Osteoblast (primary cell): ENCODE measurements around the gene LZTR1. TPM values are rescaled to one million over a fixed set of nuclear protein-coding genes. Genes with fewer than 3 reads are reported as not detected.

Experiments
- DNase-seq: peaks from one replicate; pipeline ENCODE4 v3.0.0; 2011; ENCODE audit warnings: low spot score, mixed read lengths; ENCODE audit not compliant: insufficient read length; ENCODE audit errors: missing footprints
- H2AFZ ChIP-seq: 2 replicates; pipeline ENCODE4 v1.6.0; 2011; ENCODE audit warnings: mild to moderate bottlenecking, low read length
- H3K27ac ChIP-seq: 2 replicates; pipeline ENCODE4 v1.5.1; 2011; ENCODE audit warnings: mild to moderate bottlenecking, low read depth, low read length, moderate library complexity
- H3K27me3 ChIP-seq: 2 replicates; pipeline ENCODE4 v1.6.0; 2012; ENCODE audit warnings: mild to moderate bottlenecking, control low read depth, inconsistent platforms, low read length, moderate library complexity; ENCODE audit not compliant: insufficient read depth
- H3K36me3 ChIP-seq: 2 replicates; pipeline ENCODE4 v1.5.1; 2011; ENCODE audit warnings: mild to moderate bottlenecking, low read length, control low read depth, moderate library complexity; ENCODE audit not compliant: insufficient read depth
- H3K4me1 ChIP-seq: 2 replicates; pipeline ENCODE4 v1.5.1; 2011; ENCODE audit warnings: mild to moderate bottlenecking, low read length, control low read depth, moderate library complexity; ENCODE audit not compliant: insufficient read depth
- H3K4me2 ChIP-seq: 2 replicates; pipeline ENCODE4 v1.6.0; 2011; ENCODE audit warnings: mild to moderate bottlenecking, low read length; ENCODE audit not compliant: insufficient read depth
- H3K4me3 ChIP-seq: fragments of 200-600 bp; sonication (generic); 3 replicates; pipeline ENCODE4 v1.5.1; 2012; ENCODE audit warnings: mild to moderate bottlenecking, low read length, inconsistent platforms; ENCODE audit not compliant: insufficient read depth
- H3K79me2 ChIP-seq: 2 replicates; pipeline ENCODE4 v1.6.0; 2012; ENCODE audit warnings: mild to moderate bottlenecking, low read length, control low read depth, inconsistent platforms; ENCODE audit not compliant: insufficient read depth
- H3K9me3 ChIP-seq: 2 replicates; pipeline ENCODE4 v1.5.1; 2011; ENCODE audit warnings: low read depth, low read length, control low read depth
- H4K20me1 ChIP-seq: 2 replicates; pipeline ENCODE4 v1.6.0; 2012; ENCODE audit warnings: mild to moderate bottlenecking, low read length, control low read depth; ENCODE audit not compliant: insufficient read depth
- CTCF ChIP-seq: IDR thresholded peaks from 2 replicates; pipeline ENCODE4 v1.5.1; 2011; ENCODE audit warnings: mild to moderate bottlenecking, low read depth, low read length, moderate library complexity; ENCODE audit errors: extremely low read depth
- total RNA-seq: library from RNA; depleted of rRNA; stranded (reverse); fragments of >200 nt; gene quantifications from 2 replicates; pipeline ENCODE4 v1.2.3, GENCODE V29; 2012

The LZTR1 gene
- total RNA-seq, 1 donor: 56.8 TPM

DNA sequence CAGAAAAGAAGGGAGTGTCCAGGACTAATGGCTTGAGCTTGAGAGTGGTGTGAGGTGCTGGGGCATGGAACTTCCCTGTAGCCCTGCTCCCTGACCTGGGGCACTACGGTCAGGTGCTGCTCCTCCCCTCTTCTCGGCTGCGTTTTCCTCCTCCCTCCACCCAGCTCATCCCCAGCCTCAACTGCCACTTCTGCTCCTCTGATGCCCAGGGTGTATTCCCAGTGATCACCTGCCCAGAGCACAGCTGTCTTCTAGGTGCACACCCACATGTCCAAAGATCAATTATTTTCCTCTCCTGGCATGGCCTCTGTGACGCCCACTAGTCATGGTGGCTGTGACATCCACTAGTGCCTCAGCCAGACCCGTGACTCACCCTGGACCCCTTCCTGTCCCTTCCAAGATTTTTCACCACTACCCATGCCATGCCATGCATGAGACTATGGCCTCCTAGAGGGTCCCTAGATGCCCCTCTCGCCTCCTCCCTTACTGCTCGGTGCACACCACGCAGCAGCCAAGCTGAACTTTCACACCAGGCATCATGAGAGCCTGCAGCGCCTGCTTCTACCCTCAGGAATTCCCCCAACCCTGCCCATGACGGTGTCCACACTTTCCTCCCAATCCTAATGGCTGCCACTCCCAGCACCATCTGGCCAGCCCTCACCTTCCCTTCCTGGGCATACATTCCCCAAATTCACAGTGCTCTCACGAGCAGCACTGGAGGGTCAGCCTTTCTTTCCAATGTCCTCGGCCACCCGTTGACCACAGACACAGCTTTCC is 34.7 kb downstream of the LZTR1 start:
- Histone ChIP-seq H3K4me1 (peaks cover 27% of the 10 kb centered on the region), H3K36me3 (no peaks in the 10 kb centered on the region), H3K79me2 (no peaks in the 10 kb centered on the region), H3K27ac (no peak overlapping the region), H4K20me1 (no peaks in the 10 kb centered on the region), H3K4me2 (no peak overlapping the region), H3K4me3 (no peak overlapping the region), H3K27me3 (no peaks in the 10 kb centered on the region), H3K9me3 (no peaks in the 10 kb centered on the region), H2AFZ (no peak overlapping the region)
- DNase-seq: peak; percentile 58
- TF ChIP-seq CTCF: no peak

DNA sequence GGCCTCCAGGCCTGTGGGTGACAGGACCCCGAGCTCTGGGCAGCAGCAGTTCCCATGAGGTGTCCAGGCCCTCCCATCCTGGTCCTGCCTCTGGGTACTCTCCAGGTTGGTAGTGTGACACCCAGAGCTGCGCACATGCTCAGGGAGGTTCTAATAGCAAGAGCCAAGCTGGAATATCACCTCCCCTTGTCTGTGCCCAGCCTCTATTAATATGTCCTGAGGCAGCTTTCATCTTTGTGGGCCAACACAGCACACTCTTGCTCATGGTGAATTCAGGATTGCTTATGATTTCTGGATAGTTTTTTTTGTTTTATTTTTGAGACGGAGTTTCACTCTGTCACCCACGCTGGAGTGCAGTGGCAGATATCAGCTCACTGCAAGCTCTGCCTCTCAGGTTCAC is 36.2 kb downstream of the LZTR1 start:
- no peak for DNase-seq
- Histone ChIP-seq H3K27me3 (no peaks in the 10 kb centered on the region), H3K79me2 (no peaks in the 10 kb centered on the region), H3K4me3 (no peak overlapping the region), H2AFZ (no peak overlapping the region), H3K4me2 (no peak overlapping the region), H3K27ac (no peak overlapping the region), H3K9me3 (no peaks in the 10 kb centered on the region), H3K4me1 (peaks cover 24% of the 10 kb centered on the region), H4K20me1 (no peaks in the 10 kb centered on the region), H3K36me3 (no peaks in the 10 kb centered on the region)
- TF ChIP-seq CTCF: no peak

GRCh38 chr22:21020802-21021429 is 38.8 kb downstream of the LZTR1 start:
- no peak overlapping the region for H3K4me3 ChIP-seq
- H3K36me3 ChIP-seq: no peaks in the 10 kb centered on the region

More at GRCh38 chr22:21020802-21021429, 38.8 kb downstream of the LZTR1 start:
- no peaks in the 10 kb centered on the region for H3K4me1 ChIP-seq
- peak; percentile 49 for TF ChIP-seq CTCF
- no peak overlapping the region for H3K4me2 ChIP-seq
- H4K20me1 ChIP-seq: no peaks in the 10 kb centered on the region
- H3K27ac ChIP-seq: no peak overlapping the region
- H3K27me3 ChIP-seq: no peaks in the 10 kb centered on the region
- H3K79me2 ChIP-seq: no peaks in the 10 kb centered on the region
- H3K9me3 ChIP-seq: no peaks in the 10 kb centered on the region
- peak; percentile 68 for DNase-seq
- H2AFZ ChIP-seq: no peak overlapping the region
